ENCODE data around the gene PNKD. TPM values are rescaled to one million over a fixed set of nuclear protein-coding genes. Genes with fewer than 3 reads are reported as not detected.

PNKD gene
- total and polyA plus RNA-seq, 2 donors (not counting 1 experiment from before 2014, with no cell fraction given), result 27.7 to 29.1 TPM

- no peaks in the 10 kb centered on the region for H3K79me2 ChIP-seq (ENCODE audit: control insufficient read depth, insufficient read depth, low read length)
- no peak overlapping the region for H3K4me2 ChIP-seq (ENCODE audit: extremely low read depth, insufficient read depth, low read length)
- no peak for TF ChIP-seq EZH2 (IDR thresholded peaks at IDR 0.05; ENCODE audit: low read length, missing control alignments)
- TF ChIP-seq, protein P1, sequence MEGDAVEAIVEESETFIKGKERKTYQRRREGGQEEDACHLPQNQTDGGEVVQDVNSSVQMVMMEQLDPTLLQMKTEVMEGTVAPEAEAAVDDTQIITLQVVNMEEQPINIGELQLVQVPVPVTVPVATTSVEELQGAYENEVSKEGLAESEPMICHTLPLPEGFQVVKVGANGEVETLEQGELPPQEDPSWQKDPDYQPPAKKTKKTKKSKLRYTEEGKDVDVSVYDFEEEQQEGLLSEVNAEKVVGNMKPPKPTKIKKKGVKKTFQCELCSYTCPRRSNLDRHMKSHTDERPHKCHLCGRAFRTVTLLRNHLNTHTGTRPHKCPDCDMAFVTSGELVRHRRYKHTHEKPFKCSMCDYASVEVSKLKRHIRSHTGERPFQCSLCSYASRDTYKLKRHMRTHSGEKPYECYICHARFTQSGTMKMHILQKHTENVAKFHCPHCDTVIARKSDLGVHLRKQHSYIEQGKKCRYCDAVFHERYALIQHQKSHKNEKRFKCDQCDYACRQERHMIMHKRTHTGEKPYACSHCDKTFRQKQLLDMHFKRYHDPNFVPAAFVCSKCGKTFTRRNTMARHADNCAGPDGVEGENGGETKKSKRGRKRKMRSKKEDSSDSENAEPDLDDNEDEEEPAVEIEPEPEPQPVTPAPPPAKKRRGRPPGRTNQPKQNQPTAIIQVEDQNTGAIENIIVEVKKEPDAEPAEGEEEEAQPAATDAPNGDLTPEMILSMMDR (conservative IDR thresholded peaks at IDR 0.05 in 1 of 2, IDR thresholded peaks at IDR 0.05 in 1 of 2; ENCODE audit: low read depth in 1 of 2, low read length in 2 of 2), result no peak
- DNase-seq (ENCODE audit: low read depth in 2 of 2), result no peak
- no peaks in the 10 kb centered on the region for H3K36me3 ChIP-seq (ENCODE audit: control insufficient read depth, insufficient read depth, low read length)
- no peak overlapping the region for H3K27ac ChIP-seq (ENCODE audit: insufficient read depth, low read length)
- no peaks in the 10 kb centered on the region for H3K9me3 ChIP-seq (ENCODE audit: control insufficient read depth, insufficient read depth, low read depth, low read length)
- H3K27me3 ChIP-seq (ENCODE audit: control insufficient read depth, insufficient read depth, low read length), result no peaks in the 10 kb centered on the region
- H4K20me1 ChIP-seq (ENCODE audit: control insufficient read depth, extremely low read depth, insufficient read depth, low read length), result no peaks in the 10 kb centered on the region
- no peak overlapping the region for H2AFZ ChIP-seq (ENCODE audit: low read length)
- peaks cover under 1% of the 10 kb centered on the region for H3K4me1 ChIP-seq (ENCODE audit: control insufficient read depth, extremely low read depth, insufficient read depth, low read length)
- no peak overlapping the region for H3K9ac ChIP-seq (ENCODE audit: insufficient read depth, low read length)
- H3K4me3 ChIP-seq (replicated peaks in 1 of 4; ENCODE audit: control extremely low read depth in 1 of 4, insufficient read depth in 1 of 4, low read depth in 3 of 4, low read length in 4 of 4), result no peak overlapping the region
Observed at GRCh38 chr2:218329027-218329825, 58.9 kb downstream of the PNKD start.

DNA sequence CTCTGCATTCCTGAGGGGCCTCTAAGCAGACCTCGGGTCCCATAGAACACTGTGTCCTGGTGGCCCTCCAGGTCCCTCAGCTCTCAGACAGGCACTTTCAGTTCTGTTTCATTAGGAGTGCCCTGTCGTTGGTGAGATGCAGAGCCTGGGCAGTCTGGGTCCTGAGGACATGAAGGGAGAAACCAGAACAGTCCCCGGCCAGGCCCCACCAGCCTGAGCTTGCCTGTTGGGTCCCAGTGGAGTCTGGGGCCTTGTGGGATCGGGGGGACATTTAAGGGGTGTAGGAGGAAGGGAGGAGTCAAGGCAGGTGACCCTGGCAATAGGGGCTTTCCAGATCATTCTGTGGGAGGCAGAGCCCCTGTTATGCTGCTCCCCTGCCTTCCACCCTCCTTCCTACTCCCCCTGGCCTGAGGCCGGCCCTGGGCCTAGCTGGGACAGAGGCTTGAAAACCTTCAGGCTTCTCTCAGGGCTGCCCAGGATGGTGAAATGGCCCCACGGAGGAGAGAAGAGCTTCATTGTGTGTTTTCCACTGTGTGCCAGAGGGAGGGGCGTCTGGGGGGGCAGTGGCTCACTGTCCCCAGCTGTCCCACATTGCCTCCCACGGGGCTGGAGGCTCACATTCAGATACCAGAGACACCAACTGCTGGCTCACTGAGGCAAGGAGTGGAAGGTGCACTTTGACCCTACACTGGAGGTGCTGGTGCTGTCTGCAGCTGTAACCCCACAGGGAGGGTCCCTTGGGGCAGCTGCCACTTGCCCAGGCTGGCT, 59.7 kb downstream of the PNKD start:
- Histone ChIP-seq H3K36me3 (ENCODE audit: control insufficient read depth, insufficient read depth, low read length) (no peaks in the 10 kb centered on the region), H3K4me2 (ENCODE audit: extremely low read depth, insufficient read depth, low read length) (no peak overlapping the region), H4K20me1 (ENCODE audit: control insufficient read depth, extremely low read depth, insufficient read depth, low read length) (no peaks in the 10 kb centered on the region), H2AFZ (ENCODE audit: low read length) (no peak overlapping the region), H3K79me2 (ENCODE audit: control insufficient read depth, insufficient read depth, low read length) (no peaks in the 10 kb centered on the region), H3K9ac (ENCODE audit: insufficient read depth, low read length) (no peak overlapping the region), H3K9me3 (ENCODE audit: control insufficient read depth, insufficient read depth, low read depth, low read length) (no peaks in the 10 kb centered on the region), H3K27me3 (ENCODE audit: control insufficient read depth, insufficient read depth, low read length) (no peaks in the 10 kb centered on the region), H3K27ac (ENCODE audit: insufficient read depth, low read length) (no peak overlapping the region), H3K4me1 (ENCODE audit: control insufficient read depth, extremely low read depth, insufficient read depth, low read length) (no peaks in the 10 kb centered on the region), H3K4me3 (replicated peaks in 1 of 4; ENCODE audit: control extremely low read depth in 1 of 4, insufficient read depth in 1 of 4, low read depth in 3 of 4, low read length in 4 of 4) (no peak overlapping the region)
- no peak for DNase-seq (ENCODE audit: low read depth in 2 of 2)
- TF ChIP-seq, protein P1 (conservative IDR thresholded peaks at IDR 0.05 in 1 of 2, IDR thresholded peaks at IDR 0.05 in 1 of 2; ENCODE audit: low read depth in 1 of 2, low read length in 2 of 2), result no peak
- no peak for TF ChIP-seq EZH2 (IDR thresholded peaks at IDR 0.05; ENCODE audit: low read length, missing control alignments)

DNA sequence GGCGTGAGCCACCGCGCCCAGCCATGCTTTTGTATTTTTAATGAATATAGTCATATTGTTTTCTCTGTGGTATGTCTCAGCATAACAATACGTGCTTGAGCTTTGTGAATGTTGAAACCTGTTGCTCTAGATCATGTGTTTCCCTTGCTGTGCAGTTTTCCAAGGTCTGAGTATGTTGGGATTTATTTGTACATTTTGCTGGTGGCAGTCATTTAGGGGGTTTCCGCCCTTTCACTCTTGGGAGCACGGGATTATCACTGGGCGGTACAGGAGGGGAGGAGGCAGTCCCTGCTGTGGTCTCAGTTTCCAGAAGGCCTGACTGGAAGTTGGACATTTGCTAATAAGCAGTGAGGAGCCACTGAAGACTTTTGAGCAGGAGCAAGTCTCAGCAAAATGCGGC, 61.4 kb downstream of the PNKD start:
- no peak overlapping the region for H3K27ac ChIP-seq (ENCODE audit: insufficient read depth, low read length)
- H3K79me2 ChIP-seq (ENCODE audit: control insufficient read depth, insufficient read depth, low read length), result no peaks in the 10 kb centered on the region
- TF ChIP-seq EZH2 (IDR thresholded peaks at IDR 0.05; ENCODE audit: low read length, missing control alignments), result no peak
- TF ChIP-seq, protein P1 (conservative IDR thresholded peaks at IDR 0.05 in 1 of 2, IDR thresholded peaks at IDR 0.05 in 1 of 2; ENCODE audit: low read depth in 1 of 2, low read length in 2 of 2), result no peak
- H3K9ac ChIP-seq (ENCODE audit: insufficient read depth, low read length), result no peak overlapping the region
- H3K9me3 ChIP-seq (ENCODE audit: control insufficient read depth, insufficient read depth, low read depth, low read length), result no peaks in the 10 kb centered on the region
- H2AFZ ChIP-seq (ENCODE audit: low read length), result no peak overlapping the region
- no peaks in the 10 kb centered on the region for H3K36me3 ChIP-seq (ENCODE audit: control insufficient read depth, insufficient read depth, low read length)
- DNase-seq (ENCODE audit: low read depth in 2 of 2), result no peak
- no peaks in the 10 kb centered on the region for H4K20me1 ChIP-seq (ENCODE audit: control insufficient read depth, extremely low read depth, insufficient read depth, low read length)
- H3K4me3 ChIP-seq (replicated peaks in 1 of 4; ENCODE audit: control extremely low read depth in 1 of 4, insufficient read depth in 1 of 4, low read depth in 3 of 4, low read length in 4 of 4), result no peak overlapping the region
- H3K4me2 ChIP-seq (ENCODE audit: extremely low read depth, insufficient read depth, low read length), result no peak overlapping the region
- H3K4me1 ChIP-seq (ENCODE audit: control insufficient read depth, extremely low read depth, insufficient read depth, low read length), result no peaks in the 10 kb centered on the region
- no peaks in the 10 kb centered on the region for H3K27me3 ChIP-seq (ENCODE audit: control insufficient read depth, insufficient read depth, low read length)
